SK-N-DZ (cell line): ENCODE data around the gene TSHZ1.

Experiments used
- DNase-seq: peaks from one replicate; pipeline ENCODE4 v3.0.0-alpha.2; 2015; ENCODE audit warnings: low spot score

TSHZ1 gene

DNA sequence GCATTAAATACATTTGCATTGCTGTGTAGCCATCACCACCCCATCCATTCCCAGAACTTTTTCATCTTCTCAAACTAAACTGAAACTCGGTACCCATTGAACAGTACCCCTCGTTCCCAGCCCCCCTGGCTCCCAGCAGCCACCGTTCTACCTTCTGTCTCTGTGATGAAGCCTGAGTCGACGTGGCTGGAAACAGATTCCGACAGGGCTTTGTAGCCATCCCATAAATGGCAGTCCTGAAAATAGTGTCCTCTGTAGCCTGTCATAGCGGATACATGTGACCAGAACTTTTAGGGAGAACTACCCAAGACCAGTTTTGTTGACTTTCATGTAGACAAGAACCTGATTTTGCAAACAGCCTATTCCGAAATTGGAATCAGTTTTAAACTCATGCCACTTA lies 59.1 kb downstream of the TSHZ1 start:
- DNase-seq = no peak

DNA sequence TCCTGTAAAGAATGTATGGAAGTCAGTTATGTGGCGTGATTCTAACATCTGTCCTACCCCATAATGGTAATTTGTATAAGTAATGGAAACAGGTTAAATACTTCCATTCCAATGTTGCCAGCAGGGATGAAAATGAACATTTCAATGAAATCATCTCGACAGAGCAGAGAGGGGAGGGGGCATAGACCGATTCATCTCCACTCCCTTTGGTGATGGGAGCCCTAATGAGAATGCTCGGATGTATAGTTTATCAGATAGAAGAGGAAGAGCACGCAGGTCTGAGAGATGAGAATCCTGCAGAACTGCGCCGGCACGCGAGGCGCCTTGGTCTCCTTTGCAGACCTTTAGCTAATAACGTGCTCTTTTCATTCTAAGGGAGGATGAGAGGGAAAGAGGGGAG lies 61.4 kb downstream of the TSHZ1 start:
- no peak for DNase-seq

DNA sequence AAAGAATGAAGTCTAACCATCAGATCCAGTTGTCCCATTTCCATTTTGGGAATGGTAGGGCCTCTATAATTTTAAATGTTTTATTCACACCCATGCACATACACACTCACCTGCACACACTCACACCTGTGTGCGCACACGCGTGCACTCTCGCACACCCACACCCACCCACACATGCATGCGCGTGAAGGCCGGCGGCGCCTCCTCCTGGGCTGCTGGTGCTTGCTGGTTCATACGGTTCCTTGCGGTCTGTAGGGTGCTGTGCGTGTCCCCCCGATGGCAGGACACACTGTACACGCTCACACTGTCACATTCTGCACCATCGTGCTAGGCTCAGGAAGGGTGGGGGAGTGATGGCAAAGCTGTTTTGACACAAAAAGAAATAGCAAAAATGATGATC lies 63.2 kb downstream of the TSHZ1 start:
- no peak for DNase-seq

DNA sequence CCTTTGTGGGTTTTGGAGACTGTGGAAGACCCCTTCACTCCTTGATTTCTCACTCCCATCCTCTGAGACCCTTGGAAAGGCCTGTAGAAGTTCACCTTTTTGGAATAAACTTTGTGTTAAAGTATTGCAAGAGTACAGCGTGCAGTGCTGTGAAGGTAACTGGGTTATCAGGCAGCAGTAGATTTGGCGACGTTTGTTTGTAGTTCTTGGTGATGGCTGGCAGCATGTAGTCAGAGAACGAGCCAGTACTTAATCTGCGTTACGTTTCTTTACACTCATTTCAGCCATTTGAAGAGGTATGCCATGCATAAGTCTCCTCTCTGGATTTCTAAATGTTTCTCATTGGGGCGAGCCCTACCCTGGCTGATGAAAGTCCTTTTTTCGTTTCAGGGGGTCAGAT lies 64.6 kb downstream of the TSHZ1 start:
- DNase-seq = no peak

DNA sequence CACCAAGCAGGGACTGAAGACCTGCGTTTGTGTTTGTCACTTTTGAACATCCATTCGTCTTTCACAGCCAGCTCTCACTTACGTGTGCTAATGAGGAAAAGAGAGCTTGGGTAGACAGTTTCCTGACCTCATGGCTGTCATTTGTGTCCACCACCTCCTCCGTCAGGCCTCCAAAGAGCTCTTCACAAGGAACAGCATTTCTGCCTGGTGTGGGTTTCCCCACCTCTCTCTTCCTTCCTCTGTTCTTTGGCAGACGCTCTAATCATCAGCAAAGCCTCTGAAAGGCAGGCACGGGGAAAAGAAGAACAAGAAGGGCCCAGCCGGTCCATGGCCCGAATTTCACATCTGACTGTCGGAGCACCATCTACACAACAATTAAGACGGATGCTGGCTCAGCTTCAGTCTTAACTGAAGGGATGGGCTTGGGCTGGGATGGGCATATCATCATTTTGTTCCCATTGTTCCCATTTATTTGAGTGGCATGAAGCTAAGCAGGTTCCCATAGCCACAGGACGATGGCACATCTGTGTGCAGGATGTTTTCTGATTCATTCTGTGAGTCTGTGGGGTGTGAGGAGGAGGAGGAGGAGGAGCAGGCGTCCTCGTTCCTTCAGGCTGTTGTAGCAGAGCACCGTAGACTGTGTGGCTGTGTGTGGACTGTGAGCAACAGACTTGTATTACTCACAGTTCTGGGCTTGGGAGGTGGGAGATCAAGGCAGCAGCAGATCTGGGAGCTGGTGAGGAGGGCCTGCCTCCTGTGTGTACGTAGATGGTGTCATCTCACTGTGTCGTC lies 66.4 kb downstream of the TSHZ1 start:
- DNase-seq = no peak

DNA sequence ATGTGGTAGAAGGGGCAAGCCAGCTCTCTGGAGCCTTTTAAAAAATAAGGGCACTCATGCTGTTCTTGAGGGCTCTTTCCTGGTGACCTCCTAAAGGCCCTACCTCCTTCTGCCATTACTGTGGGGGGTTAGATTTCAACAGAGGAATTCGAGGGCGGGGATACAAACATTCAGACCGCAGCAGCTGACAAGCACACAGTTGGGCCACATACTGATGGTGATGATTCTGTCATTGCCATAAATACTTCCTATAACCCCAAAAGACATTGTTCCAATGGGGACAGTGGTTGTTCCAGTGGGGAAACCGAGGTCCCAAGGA lies 67.0 kb downstream of the TSHZ1 start:
- DNase-seq = no peak

DNA sequence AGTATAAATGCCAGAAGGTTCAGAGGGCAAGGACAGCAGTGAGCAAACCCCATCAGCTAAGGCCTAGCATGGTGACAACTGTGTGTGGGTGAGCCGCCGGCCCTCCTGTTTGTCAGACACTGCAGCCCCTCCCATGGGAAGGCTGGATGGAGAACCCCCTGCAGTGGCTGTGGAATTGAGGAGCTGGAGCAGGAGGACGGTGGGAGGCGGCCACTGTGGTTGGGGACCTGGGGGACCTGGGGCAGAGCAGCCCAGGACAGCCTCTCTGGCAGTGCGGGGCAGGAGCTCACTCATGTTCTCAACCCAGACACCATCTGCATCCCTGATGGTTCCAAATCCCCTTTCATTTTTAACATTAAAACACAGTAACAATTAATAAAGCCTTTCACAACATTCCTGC lies 68.8 kb downstream of the TSHZ1 start:
- DNase-seq = no peak

DNA sequence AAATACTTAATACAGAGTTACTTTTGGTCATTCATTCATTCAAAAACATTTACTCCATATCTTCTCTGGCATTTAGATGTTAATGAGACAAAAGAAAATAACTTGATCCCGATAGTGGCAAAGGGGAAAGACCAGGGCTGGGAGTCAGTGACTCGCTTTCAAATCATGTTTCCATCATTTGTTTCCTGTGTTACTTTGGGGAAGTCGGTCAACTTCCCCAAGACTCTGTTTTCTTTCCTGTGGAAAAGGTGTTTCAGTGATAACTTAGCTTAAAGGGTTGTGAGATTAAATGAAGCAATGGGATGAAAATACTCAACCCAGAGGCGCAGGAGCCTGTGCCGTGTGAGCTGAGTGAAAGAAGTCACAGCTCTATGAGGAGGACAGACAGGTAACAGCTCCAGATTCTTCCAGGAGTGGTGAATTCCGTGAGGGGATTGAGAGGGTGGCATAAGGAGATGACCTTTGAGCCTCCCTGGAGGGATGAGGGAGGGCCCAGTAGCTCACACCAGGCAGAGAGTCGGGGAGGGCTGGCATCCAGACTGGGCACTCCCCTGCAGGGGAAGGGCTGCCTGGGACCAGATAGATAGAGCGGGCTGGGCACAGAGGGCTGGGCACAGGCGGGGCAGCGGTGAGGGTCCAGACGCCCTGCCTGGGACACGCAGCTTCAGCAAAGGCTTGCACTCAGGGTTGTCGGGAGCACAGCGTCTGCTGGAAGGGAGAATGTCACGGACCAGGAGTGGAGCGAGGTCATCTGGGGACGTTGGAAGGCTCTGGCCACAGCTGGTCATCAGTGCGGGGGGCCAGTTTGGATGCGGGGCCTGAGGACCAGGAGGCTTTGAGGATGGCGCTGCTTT lies 70.1 kb downstream of the TSHZ1 start:
- no peak for DNase-seq

DNA sequence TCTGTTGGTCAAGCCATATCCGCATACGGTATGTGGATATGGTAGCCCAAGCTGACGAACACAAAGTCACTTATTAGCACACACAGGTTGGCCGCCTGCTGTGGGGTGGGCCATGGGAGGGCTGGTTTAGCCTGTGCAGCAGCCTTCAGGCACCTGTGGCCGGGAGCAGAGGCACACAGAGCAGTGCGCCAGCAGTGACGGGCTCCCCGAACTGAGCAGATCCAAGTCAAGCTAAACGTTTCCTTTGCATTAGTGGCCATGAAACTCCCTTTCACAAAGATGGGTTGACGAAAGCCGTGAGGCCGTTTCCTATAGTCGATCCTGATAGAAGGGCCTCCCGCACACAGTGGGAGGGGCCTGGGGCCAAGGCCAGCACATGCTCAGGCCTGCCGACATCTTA lies 72.1 kb downstream of the TSHZ1 start:
- DNase-seq = no peak

DNA sequence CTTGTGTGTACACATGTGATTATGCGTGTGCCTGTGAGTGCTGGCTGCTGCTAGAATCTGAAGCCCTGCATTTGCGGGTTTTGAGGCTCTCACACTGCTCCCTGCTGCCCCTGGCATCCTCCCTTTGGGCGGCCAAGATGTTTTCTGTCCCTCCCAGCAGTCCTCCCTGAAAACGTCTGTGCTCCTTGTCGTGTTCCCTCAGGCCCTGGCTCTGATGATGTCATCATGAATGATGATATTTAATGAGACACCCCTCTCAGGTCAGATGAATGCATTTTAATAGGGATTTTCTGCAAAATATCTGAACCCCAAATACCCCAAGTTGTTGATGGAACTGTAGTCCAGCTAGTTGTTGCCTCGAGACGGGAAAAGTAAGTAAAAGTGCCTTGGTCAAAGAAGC lies 73.1 kb downstream of the TSHZ1 start:
- DNase-seq = no peak

DNA sequence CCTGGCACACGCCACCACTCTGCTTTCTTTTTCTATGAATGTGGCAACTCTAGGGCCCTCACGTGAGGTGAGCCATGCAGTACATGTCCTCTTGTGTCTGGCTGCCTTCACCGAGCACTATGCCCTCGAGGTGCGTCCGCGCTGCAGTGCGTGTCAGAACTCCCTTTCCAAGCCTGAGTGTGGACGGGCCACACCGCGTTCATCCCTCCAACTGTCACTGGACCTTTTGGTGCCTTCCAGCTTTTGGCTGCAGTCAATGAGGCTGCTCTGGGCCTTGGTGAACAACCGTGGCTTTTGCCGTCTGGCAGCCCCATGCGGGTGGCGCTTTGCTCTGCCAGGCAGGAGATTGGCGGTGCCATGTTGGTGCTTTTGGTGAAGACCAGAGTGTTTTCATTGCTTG lies 74.0 kb downstream of the TSHZ1 start:
- DNase-seq = no peak

DNA sequence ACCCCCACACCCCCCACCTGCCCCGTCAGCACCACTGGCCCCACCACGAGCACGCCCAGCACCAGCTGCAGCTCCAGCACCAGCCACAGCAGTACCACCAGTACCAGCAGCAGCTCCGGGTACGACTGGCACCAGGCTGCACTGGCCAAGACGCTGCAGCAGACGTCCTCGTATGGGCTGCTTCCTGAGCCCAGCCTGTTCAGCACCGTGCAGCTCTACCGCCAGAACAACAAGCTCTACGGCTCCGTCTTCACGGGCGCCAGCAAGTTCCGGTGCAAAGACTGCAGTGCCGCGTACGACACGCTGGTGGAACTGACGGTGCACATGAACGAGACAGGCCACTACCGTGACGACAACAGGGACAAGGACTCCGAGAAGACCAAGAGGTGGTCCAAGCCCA lies 75.3 kb downstream of the TSHZ1 start:
- no peak for DNase-seq

DNA sequence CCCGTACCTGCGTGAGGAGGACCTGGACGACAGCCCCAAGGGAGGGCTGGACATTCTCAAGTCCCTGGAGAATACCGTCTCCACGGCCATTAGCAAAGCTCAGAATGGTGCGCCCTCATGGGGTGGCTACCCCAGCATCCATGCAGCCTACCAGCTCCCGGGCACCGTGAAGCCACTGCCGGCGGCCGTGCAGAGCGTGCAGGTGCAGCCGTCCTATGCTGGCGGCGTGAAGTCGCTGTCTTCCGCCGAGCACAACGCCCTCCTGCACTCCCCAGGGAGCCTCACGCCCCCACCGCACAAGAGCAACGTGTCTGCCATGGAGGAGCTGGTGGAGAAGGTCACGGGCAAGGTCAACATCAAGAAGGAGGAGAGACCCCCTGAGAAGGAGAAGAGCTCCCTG lies 76.4 kb downstream of the TSHZ1 start:
- DNase-seq = no peak

DNA sequence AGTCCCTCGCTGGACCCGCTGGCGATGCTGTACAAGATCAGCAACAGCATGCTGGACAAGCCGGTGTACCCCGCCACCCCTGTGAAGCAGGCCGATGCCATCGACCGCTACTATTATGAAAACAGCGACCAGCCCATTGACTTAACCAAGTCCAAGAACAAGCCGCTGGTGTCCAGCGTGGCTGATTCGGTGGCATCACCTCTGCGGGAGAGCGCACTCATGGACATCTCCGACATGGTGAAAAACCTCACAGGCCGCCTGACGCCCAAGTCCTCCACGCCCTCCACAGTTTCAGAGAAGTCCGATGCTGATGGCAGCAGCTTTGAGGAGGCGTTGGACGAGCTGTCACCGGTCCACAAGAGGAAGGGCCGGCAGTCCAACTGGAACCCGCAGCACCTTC lies 77.1 kb downstream of the TSHZ1 start:
- DNase-seq = no peak

DNA sequence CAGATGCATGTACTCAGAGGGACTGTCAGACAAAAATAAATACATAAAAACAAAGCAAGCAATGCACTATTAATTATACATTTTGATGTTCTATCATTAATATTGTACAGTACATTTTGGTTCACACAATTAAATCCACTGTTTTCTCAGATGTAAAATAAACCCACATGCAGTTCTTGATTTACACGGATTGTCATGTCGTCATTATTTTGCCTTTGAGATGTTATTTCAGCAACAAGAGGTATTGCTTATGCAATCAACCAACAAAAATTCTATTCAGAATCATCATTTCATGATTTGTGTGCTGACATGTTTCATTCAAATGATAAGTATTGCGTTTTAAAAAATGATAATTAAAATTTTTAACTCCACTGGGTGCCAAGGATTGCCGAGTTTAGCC lies 79.2 kb downstream of the TSHZ1 start:
- DNase-seq = no peak

DNA sequence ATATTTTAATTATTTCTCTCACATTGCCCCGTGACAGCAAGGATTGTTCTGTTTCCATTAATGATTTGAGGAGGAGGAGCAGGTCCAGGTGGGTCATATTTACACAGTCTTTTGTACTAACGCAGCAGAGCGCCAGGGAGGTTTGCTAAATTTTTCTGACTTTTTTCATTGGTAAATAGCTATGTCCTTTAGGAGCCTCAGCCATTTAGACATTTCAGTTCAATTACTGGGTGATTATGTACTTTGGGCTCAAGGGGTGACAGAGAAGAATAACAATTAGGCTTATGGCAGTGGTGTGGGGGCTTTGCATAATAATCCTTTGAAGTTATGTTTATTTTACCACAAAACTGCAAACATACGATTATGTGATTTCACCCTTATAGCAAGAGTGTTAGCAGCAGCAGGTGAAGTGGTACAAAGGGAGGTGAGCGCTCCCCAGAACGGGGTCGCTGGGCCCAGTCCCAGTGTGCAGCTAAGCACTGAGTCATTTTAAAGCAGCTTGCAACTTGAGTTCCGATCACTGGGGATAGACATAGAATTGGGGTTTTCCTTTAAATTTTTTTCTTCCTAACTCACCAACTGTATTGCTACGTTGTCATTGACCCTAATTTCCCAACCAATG lies 80.3 kb downstream of the TSHZ1 start:
- no peak for DNase-seq

DNA sequence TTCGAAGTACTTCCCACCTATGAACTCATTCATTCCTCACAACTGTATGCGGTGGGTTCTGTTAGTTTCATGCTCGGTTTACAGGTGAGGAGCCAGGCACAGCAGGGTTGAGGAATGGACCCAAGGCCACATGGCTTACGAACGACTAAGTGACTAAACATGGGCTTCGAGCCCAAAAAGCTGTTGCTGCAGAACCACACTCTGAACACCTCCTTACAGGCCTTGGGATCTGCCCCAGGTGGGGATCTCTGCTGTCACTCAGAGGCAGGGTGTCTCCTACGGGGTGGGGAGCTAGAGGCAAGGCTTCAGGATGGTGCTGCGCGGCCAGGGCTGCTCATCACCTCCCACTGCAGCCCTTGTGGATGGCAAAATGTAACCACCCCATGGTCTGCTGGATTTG lies 80.9 kb downstream of the TSHZ1 start:
- DNase-seq = no peak

DNA sequence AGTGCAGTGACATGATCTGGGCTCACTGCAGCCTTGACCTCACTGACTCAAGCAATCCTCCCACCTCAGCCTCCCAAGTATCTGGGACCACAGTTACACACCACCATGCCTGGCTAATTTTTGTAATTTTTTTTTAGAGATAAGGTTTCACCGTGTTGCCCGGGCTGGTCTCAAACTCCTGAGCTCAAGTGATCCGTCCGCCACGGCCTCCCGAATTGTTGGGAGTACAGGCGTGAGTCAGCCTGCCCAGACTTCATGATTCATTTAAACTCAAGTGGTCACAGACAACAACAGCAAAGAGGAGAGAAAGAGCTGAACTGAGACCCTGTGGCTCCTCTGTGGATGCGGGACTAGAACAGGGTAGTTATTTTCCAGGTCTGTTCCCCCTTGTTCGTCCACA lies 83.0 kb downstream of the TSHZ1 start:
- no peak for DNase-seq

DNA sequence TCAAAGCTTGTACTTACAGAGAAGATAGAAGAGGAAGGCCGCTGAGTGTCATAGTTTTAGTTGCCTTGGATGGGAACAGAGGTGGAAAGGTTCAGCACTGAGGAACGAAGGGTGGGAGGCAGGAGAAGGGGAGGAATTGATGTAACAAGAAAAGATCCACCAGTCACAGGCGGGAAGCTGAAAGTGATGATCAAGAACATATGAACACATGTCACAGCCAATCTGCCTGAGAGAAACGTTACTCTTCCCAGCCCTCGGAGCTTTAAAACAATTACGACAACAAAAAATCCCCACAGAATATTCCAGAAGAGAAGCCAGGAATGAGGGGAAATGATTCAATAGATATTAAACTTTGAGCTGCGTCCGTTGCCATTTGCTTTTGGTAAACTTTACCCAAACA lies 87.1 kb downstream of the TSHZ1 start:
- peak; percentile 30 for DNase-seq

DNA sequence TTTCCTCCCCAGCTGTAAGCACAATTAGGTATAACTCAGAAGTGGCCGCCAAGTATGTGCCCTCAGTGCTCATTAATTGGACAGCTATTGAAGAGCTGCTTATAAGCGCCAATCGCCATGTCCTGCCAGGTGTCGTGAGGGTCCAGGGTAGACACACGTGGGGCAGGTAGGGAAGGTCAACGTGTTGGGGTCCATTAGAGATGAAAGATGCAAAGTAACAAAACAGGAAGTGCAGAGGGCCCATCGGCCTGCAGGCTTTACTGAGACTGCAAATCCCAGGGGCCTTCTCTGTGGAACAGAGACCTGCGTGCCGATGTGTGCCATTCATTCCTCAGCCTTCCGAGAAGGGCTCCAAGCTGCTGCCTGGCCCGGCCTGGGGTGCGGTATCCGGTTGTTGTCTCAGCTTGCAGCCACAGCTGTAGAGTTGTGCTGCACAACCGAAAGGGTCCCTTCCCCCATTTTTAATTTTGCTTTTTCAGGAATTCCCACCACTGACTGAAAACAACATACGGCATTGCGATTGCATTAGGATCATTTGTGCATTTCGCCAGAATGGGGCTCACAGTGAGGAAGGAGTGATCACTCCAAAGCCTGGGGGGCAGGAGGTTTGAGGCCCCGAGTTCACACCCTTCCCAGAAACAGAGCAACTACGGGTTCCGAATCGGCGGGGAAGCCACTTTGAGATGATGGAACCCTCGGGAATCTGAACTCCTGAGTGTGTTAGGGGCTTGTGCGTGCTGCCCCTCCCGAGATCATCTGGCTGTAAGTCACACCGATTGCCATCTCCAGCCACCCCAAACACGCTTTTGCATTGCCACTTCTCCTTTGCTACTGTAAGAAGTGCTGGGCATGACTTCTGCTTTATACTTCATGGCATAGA lies 94.3 kb downstream of the TSHZ1 start:
- no peak for DNase-seq

DNA sequence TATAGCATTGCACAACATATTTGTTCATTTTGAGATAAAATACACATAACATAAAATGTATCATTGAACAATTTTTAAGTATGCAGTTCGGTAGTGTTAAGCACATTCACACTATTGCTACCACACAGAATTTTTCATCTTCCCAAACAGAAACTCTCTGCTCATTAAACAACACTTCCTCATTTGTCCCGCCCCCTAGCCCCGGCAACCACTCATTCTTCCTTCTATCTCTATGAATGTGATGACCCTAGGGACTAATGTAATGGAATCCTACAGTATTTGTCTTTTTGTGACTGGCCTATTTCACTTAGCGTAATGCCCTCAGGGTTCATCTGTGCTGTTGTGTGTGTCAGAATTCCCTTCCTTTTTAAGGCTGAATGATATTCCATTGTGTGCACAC lies 95.4 kb downstream of the TSHZ1 start:
- DNase-seq = no peak

DNA sequence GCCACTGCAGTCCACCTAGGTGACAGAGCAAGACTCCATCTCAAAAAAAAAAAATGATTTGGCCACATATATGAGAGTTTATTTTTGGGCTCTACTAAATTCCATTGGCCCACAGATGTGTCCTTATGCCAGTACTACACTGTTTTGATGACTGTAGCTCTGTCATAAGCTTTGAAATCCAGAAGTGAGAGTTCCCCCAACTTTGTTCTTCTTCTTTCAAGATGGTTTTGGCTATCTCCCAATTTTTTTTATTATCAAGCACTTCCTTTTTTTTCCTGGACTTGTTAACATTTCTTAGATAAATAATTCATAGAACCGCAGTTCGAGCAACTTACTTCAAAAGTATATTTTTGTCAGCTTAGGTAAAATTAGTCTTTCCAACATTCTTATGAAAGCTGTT lies 96.9 kb downstream of the TSHZ1 start:
- DNase-seq = no peak
